ENCODE results near the gene MATCAP1.

MATCAP1 gene

DNA sequence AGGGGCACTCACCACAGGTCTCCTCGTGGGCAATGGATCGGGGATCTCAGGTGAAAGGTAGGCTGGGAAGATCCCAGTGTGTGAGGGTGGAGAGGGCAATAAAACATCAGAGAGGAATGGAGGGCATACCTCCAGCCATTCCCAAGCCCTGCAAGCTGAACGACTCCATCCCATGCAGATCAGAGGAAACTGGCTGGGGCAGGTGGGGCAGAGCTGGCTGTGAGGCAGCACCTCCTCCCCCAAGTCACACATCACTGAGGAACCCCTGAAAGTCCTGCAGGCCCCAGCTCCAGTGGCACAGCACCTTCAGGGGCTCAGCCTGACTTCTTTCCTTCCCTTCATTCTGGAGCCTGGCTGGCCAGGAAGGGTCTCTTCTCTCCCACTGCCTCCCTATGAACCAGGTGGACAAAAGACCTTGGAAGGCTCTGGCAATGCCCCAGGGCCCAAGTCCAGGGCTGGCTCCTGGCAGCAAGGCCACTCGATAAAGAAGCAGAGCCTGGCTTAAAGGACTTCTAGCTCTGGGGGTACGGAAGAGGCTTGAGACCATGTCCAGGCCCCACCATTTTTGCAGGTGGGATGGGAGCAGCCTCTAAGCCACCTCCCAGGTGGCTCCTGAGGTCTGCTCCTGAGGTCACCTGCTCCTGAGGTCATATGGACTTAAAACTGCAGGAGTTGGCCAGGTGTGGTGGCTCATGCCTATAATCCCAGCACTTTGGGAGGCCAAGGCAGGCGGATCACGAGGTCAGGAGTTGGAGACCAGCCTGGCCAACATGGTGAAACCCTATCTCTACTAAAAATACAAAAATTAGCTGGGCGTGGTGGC lies 29.6 kb upstream of the MATCAP1 start:
- H3K36me3 Mint-ChIP-seq (ENCODE audit: low read depth), result peaks cover 17% of the 10 kb centered on the region
- intact Hi-C loops (cut with micrococcal nuclease), result no loop called here

GRCh38 chr16:67212766-67213165 lies 29.0 kb upstream of the MATCAP1 start:
- H3K36me3 Mint-ChIP-seq (ENCODE audit: low read depth), result peaks cover 17% of the 10 kb centered on the region

More for the DNA sequence above, 29.6 kb upstream of the MATCAP1 start:
- Mint-ChIP-seq H3K9me3 (no peaks in the 10 kb centered on the region), H3K27ac (no peak overlapping the region), H3K4me1 (ENCODE audit: low read depth) (peaks cover 34% of the 10 kb centered on the region), H3K27me3 (no peaks in the 10 kb centered on the region), H3K4me3 (no peak overlapping the region)

DNA sequence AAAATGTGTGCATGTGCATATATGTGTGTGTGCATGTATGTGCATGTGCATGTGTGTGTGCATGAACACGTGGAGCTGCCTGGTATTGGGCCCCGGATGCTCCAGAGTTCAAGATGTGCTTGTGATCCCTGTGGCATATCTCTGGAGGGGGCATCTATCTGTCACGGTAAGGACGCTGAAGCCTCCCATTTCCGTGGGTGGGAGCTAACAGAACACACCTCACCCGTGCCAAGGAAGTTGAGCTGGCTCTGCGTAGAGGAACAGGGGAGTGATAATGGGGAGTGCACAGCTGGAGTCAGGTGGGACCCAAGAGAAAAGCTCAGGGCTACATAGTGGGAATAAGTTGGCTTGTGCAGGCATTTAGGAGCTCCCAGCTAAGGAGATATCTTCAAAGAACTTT lies 27.9 kb upstream of the MATCAP1 start:
- Mint-ChIP-seq H3K27ac (no peak overlapping the region), H3K4me1 (ENCODE audit: low read depth) (peaks cover 21% of the 10 kb centered on the region)
- intact Hi-C loops (cut with micrococcal nuclease), result no loop called here

More at GRCh38 chr16:67212766-67213165, 29.0 kb upstream of the MATCAP1 start:
- Mint-ChIP-seq H3K27me3 (no peaks in the 10 kb centered on the region), H3K9me3 (no peaks in the 10 kb centered on the region), H3K4me1 (ENCODE audit: low read depth) (peaks cover 32% of the 10 kb centered on the region), H3K4me3 (no peak overlapping the region), H3K27ac (no peak overlapping the region)
- intact Hi-C loops (cut with micrococcal nuclease), result no loop called here

GRCh38 chr16:67210069-67210937 lies 26.5 kb upstream of the MATCAP1 start:
- Mint-ChIP-seq H3K27me3 (no peaks in the 10 kb centered on the region), H3K36me3 (ENCODE audit: low read depth) (peaks cover 34% of the 10 kb centered on the region), H3K9me3 (no peaks in the 10 kb centered on the region), H3K4me3 (no peak overlapping the region), H3K4me1 (ENCODE audit: low read depth) (peaks cover 7% of the 10 kb centered on the region), H3K27ac (no peak overlapping the region)
- intact Hi-C loops (cut with micrococcal nuclease), result no loop called here

More for the DNA sequence above, 27.9 kb upstream of the MATCAP1 start:
- H3K4me3 Mint-ChIP-seq, result no peak overlapping the region
- H3K9me3 Mint-ChIP-seq, result no peaks in the 10 kb centered on the region
- H3K36me3 Mint-ChIP-seq (ENCODE audit: low read depth), result peaks cover 25% of the 10 kb centered on the region
- no peaks in the 10 kb centered on the region for H3K27me3 Mint-ChIP-seq

- peaks cover 41% of the 10 kb centered on the region for H3K36me3 Mint-ChIP-seq (ENCODE audit: low read depth)
- no peak overlapping the region for H3K4me3 Mint-ChIP-seq
- H3K9me3 Mint-ChIP-seq, result no peaks in the 10 kb centered on the region
- no peaks in the 10 kb centered on the region for H3K27me3 Mint-ChIP-seq
- intact Hi-C loops (cut with micrococcal nuclease), result no loop called here
- peaks cover 7% of the 10 kb centered on the region for H3K4me1 Mint-ChIP-seq (ENCODE audit: low read depth)
- H3K27ac Mint-ChIP-seq, result no peak overlapping the region
Measured at GRCh38 chr16:67209565-67209964, 25.8 kb upstream of the MATCAP1 start.

DNA sequence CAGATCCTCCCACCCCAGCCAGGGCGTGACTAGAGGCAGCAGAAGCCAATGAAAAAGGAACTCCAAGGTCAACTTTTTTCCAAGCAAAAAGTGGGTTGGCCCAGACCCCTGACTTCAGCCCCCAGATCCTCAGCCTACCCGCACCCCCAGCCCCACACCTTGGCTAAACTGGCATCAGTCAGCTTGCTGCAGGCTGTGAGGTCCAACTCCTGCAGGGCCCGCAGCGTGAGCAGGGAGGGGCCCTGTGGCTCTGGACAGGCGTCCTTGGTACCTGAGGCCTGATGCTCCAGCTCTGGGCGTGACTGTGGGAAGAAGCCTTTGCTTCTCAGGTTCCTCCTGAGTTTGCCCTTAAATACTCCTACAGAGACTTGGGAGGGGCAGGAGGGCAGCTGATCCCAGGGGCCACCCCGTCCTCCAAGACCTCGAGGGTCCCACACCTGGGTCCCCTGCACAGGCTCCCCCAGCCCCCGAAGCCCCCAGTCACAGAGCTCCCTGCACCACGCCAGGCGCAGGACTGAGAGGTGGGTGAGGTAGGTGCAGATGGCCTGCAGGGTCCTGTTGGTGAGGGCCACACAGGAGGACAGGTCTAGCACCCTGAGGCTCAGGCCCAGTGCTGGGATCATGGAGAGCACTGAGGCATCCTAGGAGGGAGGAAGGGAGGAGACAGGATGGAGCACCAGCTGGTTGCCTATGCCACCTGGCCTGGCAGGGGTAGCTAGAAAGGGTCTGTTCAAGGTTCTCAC lies 24.6 kb upstream of the MATCAP1 start:
- H3K27me3 Mint-ChIP-seq, result no peaks in the 10 kb centered on the region

DNA sequence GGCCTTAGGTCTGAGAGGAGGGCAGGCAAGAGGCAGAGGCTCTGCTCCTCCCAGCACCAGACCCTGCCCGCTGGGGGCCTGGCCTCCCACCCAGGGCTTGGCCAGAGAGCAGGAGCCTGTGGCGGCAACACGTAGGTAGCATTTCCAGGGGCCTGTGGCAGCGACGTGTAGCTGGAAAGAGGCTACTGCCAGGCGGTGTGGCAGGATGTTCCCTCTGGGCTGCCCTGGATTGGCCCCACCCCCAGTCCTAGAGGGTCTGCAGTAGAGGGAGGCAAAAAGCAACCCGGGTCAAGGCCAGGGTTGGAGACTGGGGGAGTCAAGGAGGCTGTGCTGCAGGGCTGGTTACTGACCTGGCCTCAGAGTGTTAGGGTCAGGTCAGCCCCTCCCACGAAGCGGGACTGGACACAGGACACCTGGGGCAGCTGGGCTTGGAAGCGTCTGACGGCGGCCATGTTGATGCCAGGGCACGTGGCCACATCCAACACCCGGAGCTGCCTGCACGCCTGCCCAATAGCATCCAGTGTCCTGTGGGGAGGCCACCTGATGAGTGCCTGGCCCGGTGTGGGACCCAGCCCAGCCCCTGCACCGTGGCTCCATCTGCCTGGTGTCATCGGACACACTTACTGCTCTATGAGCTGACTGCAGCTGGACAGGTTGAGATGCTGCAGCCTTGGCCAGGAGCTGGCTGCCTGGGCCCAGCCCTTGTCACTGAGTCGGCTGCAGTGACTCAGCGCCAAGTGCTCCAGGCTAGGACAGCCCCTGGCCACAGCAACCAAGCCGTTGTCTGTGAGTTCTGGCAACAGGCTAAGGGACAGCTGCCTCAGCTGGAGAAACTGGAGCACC lies 23.7 kb upstream of the MATCAP1 start:
- no peak overlapping the region for H3K4me3 Mint-ChIP-seq
- H3K27me3 Mint-ChIP-seq, result no peaks in the 10 kb centered on the region
- H3K9me3 Mint-ChIP-seq, result no peaks in the 10 kb centered on the region
- no peaks in the 10 kb centered on the region for H3K4me1 Mint-ChIP-seq (ENCODE audit: low read depth)
- intact Hi-C loops (cut with micrococcal nuclease), result no loop called here
- peaks cover 62% of the 10 kb centered on the region for H3K36me3 Mint-ChIP-seq (ENCODE audit: low read depth)
- no peak overlapping the region for H3K27ac Mint-ChIP-seq

More for the DNA sequence above, 24.6 kb upstream of the MATCAP1 start:
- Mint-ChIP-seq H3K4me1 (ENCODE audit: low read depth) (peaks cover 7% of the 10 kb centered on the region), H3K36me3 (ENCODE audit: low read depth) (peaks cover 54% of the 10 kb centered on the region), H3K4me3 (no peak overlapping the region), H3K9me3 (no peaks in the 10 kb centered on the region), H3K27ac (no peak overlapping the region)
- intact Hi-C loops (cut with micrococcal nuclease), result no loop called here

GRCh38 chr16:67206838-67207248 lies 23.1 kb upstream of the MATCAP1 start:
- no peak overlapping the region for H3K27ac Mint-ChIP-seq
- no peak overlapping the region for H3K4me3 Mint-ChIP-seq
- H3K9me3 Mint-ChIP-seq, result no peaks in the 10 kb centered on the region
- intact Hi-C loops (cut with micrococcal nuclease), result no loop called here
- no peaks in the 10 kb centered on the region for H3K4me1 Mint-ChIP-seq (ENCODE audit: low read depth)
- peaks cover 68% of the 10 kb centered on the region for H3K36me3 Mint-ChIP-seq (ENCODE audit: low read depth)
- no peaks in the 10 kb centered on the region for H3K27me3 Mint-ChIP-seq

DNA sequence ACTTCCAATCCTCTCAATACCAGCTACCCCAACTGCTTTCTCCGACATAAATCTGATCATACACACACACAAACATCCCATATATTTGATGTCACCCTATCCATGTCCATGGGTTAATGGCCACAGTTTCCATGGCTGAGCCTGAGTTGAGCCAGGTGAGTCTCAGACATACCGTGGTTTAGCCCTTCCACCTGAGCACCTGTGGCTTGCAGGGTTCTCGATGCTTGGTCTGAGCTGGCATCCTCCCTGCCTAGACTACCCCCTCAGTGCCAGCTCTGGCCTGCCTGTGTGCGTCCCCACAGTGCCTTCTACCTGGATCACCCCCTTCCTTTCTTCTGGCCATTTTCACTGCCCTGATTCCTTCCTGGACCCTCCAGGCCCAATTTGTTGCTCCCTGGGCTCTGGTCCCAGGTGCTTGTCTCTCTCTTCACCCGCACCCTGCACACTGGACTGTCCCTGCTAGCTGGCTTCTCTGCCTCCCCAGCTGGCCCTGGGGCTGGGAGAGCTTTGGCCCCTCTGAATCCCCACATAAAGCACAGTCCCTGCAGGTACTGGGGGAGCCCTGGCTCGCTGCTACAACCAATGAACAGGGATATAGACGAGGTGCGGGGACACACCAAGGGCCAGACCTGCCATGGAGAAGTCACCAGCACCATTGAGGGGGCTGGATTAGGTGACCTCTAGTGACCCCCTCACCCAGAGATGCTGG lies 22.5 kb upstream of the MATCAP1 start:
- peaks cover 74% of the 10 kb centered on the region for H3K36me3 Mint-ChIP-seq (ENCODE audit: low read depth)
- no peaks in the 10 kb centered on the region for H3K27me3 Mint-ChIP-seq
- intact Hi-C loops (cut with micrococcal nuclease), result no loop called here
- no peaks in the 10 kb centered on the region for H3K4me1 Mint-ChIP-seq (ENCODE audit: low read depth)
- no peak overlapping the region for H3K4me3 Mint-ChIP-seq
- no peaks in the 10 kb centered on the region for H3K9me3 Mint-ChIP-seq
- H3K27ac Mint-ChIP-seq, result no peak overlapping the region

GRCh38 chr16:67204076-67204475 lies 20.3 kb upstream of the MATCAP1 start:
- Mint-ChIP-seq H3K27ac (no peak overlapping the region), H3K27me3 (no peaks in the 10 kb centered on the region), H3K36me3 (ENCODE audit: low read depth) (peaks cover 82% of the 10 kb centered on the region), H3K9me3 (no peaks in the 10 kb centered on the region), H3K4me1 (ENCODE audit: low read depth) (peaks cover 8% of the 10 kb centered on the region), H3K4me3 (no peak overlapping the region)
- intact Hi-C loops (cut with micrococcal nuclease), result no loop called here

GRCh38 chr16:67202956-67203493 lies 19.3 kb upstream of the MATCAP1 start:
- H3K36me3 Mint-ChIP-seq (ENCODE audit: low read depth), result peaks cover 90% of the 10 kb centered on the region
- H3K9me3 Mint-ChIP-seq, result no peaks in the 10 kb centered on the region
- no peak overlapping the region for H3K4me3 Mint-ChIP-seq
- no peaks in the 10 kb centered on the region for H3K27me3 Mint-ChIP-seq
- intact Hi-C loops (cut with micrococcal nuclease), result no loop called here
- H3K27ac Mint-ChIP-seq, result no peak overlapping the region
- H3K4me1 Mint-ChIP-seq (ENCODE audit: low read depth), result peaks cover 15% of the 10 kb centered on the region

- Mint-ChIP-seq H3K4me3 (no peak overlapping the region), H3K27me3 (no peaks in the 10 kb centered on the region), H3K9me3 (no peaks in the 10 kb centered on the region), H3K27ac (no peak overlapping the region), H3K36me3 (ENCODE audit: low read depth) (peaks cover 95% of the 10 kb centered on the region), H3K4me1 (ENCODE audit: low read depth) (peaks cover 21% of the 10 kb centered on the region)
- intact Hi-C loops (cut with micrococcal nuclease), result no loop called here
Measured at GRCh38 chr16:67202426-67202825, 18.7 kb upstream of the MATCAP1 start.
